HL-60 (cell line): ENCODE measurements around the gene CEP19.

Experiments used
- CTCF ChIP-seq: IDR thresholded peaks from one replicate; pipeline ENCODE4 v1.5.1; 2011; ENCODE audit warnings: low read length, control low read depth, inconsistent platforms; ENCODE audit not compliant: insufficient read depth
- GABPA ChIP-seq: IDR thresholded peaks from 2 replicates; pipeline ENCODE4 v1.6.1; 2012; ENCODE audit warnings: low read depth
- POLR2AphosphoS5 ChIP-seq: IDR thresholded peaks from 2 replicates; pipeline ENCODE4 v1.6.1; 2012; ENCODE audit warnings: low read depth

GRCh38 chr3:196688349-196688748 is 23.7 kb downstream of the CEP19 start:
- TF ChIP-seq CTCF = no peak
- TF ChIP-seq POLR2AphosphoS5 = peak; percentile 92
- peak; percentile 40; the same call in 1 of the 2 replicates for TF ChIP-seq GABPA
